PC-9 (cell line): Measurements from ENCODE around the gene HSPA1L. TPM values are rescaled to one million over a fixed set of nuclear protein-coding genes. Genes with fewer than 3 reads are reported as not detected.

Experiments used
- BruUV-seq: library from RNA; stranded (reverse); fragments of 400-500 nt; replicated peaks from 2 replicates; lab custom pipeline; 2021; lab: Mats Ljungman, UMichigan
- CTCF ChIA-PET: fragments of 300-600 bp; sonication (Branson Sonifier 250); formaldehyde crosslinking; loops from one replicate; lab custom pipeline; 2022; ENCODE audit warnings: antibody characterized with exemption; lab: Charles Lee
- POLR2A ChIA-PET: fragments of 300-600 bp; sonication (Branson Sonifier 250); formaldehyde crosslinking; loops from one replicate; lab custom pipeline; 2022; ENCODE audit warnings: antibody characterized with exemption; ENCODE audit not compliant: unreplicated experiment; lab: Charles Lee
- DNase-seq, 2 experiments: peaks; one replicate each; pipeline versions ENCODE4 v3.0.0 to v3.0.0-alpha.2; 2015 to 2022; ENCODE audit warnings: mixed read lengths in 1 of 2
- H2AFZ ChIP-seq: fragments of 200-600 bp; sonication (generic); 2 replicates; pipeline ENCODE4 v1.8.1; 2017; ENCODE audit warnings: antibody characterized with exemption
- H3F3A ChIP-seq: fragments of 200-600 bp; sonication (generic); 2 replicates; pipeline ENCODE4 v1.8.1; 2017; ENCODE audit warnings: antibody characterized with exemption, mild to moderate bottlenecking, low read depth; ENCODE audit not compliant: insufficient read depth
- H3K27ac ChIP-seq: fragments of 200-600 bp; sonication (generic); 2 replicates; pipeline ENCODE4 v1.6.1; 2016; ENCODE audit warnings: mixed run types
- H3K27me3 ChIP-seq: fragments of 200-600 bp; sonication (generic); 2 replicates; pipeline ENCODE4 v1.6.1; 2016; ENCODE audit warnings: low read depth, mixed run types; ENCODE audit not compliant: insufficient read depth
- H3K36me3 ChIP-seq: fragments of 200-600 bp; sonication (generic); 2 replicates; pipeline ENCODE4 v1.6.1; 2016; ENCODE audit warnings: low read depth, mixed run types
- H3K4me1 ChIP-seq: fragments of 200-600 bp; sonication (generic); replicated peaks from 2 replicates; pipeline ENCODE4 v1.6.1; 2016; ENCODE audit warnings: mixed run types; ENCODE audit not compliant: insufficient read depth
- H3K4me2 ChIP-seq: fragments of 200-600 bp; sonication (generic); 2 replicates; pipeline ENCODE4 v1.6.1; 2017; ENCODE audit warnings: mixed run types
- H3K4me3 ChIP-seq: fragments of 200-600 bp; sonication (generic); 2 replicates; pipeline ENCODE4 v1.6.1; 2016; ENCODE audit warnings: mixed run types
- H3K79me2 ChIP-seq: fragments of 200-600 bp; sonication (generic); 2 replicates; pipeline ENCODE4 v1.6.1; 2017; ENCODE audit warnings: low read depth, mixed run types
- H3K9me2 ChIP-seq: fragments of 200-600 bp; sonication (generic); 2 replicates; pipeline ENCODE4 v1.8.1; 2017; ENCODE audit warnings: mild to moderate bottlenecking; ENCODE audit not compliant: insufficient read depth
- H3K9me3 ChIP-seq: fragments of 200-600 bp; sonication (generic); 2 replicates; pipeline ENCODE4 v1.8.1; 2016; ENCODE audit warnings: low read depth; ENCODE audit not compliant: insufficient read depth
- H4K20me1 ChIP-seq: fragments of 200-600 bp; sonication (generic); 2 replicates; pipeline ENCODE4 v1.8.1; 2017; ENCODE audit not compliant: insufficient read depth
- EZH2 ChIP-seq: fragments of 200-600 bp; sonication (generic); IDR thresholded peaks from 2 replicates; pipeline ENCODE4 v1.8.0; 2017; ENCODE audit warnings: antibody characterized with exemption, low read depth
- intact Hi-C: fragments of 100-400 bp; cut with micrococcal nuclease; formaldehyde crosslinking; loops from one replicate; pipeline ENCODE4 v1.10.0; 2022; ENCODE audit not compliant: unreplicated experiment
- total RNA-seq: library from RNA; stranded (reverse); gene quantifications from 2 replicates; pipeline ENCODE4 v1.2.3, GENCODE V29; 2021
- TF ChIP-seq, protein P1 (sequence below): fragments of 200-600 bp; sonication (generic); conservative IDR thresholded peaks from 2 replicates; pipeline ENCODE4 v1.6.1; 2017; ENCODE audit warnings: mixed run types, antibody characterized with exemption, mild to moderate bottlenecking, moderate library complexity

The HSPA1L gene
- total RNA-seq, 1 experiment from 2014 or later: 2.3 TPM

DNA sequence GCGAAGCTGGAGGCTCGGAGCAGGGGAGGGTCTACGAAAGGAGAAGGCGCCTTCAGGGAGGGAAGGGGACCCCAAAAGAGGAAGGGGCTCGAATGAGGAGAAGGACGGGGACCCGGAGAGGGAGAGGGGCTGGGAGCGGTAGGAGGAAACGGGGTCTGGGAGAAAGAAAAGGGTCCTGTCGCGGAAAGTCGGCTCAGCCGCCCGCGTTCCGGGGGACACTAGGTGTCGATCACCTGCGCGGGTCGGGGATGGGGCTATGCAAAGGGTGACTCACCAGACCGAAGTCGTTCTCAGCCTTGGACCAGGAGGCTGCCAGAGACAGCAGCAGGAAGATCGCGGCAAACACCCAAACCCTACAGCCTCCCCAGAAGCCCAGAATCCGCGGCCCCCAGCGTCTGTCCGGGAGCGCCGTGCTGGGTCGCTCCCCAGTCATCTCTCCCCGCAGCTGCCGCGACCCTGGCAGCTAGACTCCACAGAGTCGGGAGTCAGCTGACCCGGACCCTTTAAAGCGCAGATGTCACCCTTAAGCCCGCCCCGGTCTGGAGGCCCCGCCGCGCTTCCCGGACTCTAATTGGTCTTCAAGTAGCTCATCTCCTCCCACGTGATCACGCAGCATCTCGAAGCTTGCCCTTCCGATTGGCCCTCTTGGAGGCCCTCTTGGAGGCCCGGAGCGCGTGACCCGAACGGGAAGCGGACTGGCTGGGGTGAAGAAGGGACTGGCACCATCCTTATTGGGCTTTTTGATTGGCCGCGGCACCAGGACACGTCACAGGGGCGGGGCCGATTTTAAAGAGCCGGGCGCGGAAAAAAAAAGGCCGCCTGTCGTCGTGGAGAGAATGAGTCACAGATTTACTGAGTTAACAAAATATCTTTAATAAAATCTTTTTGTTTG, 47.5 kb upstream of the HSPA1L start, which contains the start of gene NEU1:
Gene NEU1, minus strand, starts transcription at position 478 of the 892 bp plus-strand sequence. Its CDS starts 45 bp downstream, at position 433.
- no TSS peak for BruUV-seq
- peaks cover 23% of the 10 kb centered on the region for H3K4me1 ChIP-seq
- CTCF ChIA-PET: interaction anchor here (0.5 to 0.8 kb wide), 5 partner anchors 30 to 96 kb away, joined by 3 to 6 read pairs (median 4); partner anchors contain the start of genes NELFE and SKIC2
- TF ChIP-seq, protein P1, sequence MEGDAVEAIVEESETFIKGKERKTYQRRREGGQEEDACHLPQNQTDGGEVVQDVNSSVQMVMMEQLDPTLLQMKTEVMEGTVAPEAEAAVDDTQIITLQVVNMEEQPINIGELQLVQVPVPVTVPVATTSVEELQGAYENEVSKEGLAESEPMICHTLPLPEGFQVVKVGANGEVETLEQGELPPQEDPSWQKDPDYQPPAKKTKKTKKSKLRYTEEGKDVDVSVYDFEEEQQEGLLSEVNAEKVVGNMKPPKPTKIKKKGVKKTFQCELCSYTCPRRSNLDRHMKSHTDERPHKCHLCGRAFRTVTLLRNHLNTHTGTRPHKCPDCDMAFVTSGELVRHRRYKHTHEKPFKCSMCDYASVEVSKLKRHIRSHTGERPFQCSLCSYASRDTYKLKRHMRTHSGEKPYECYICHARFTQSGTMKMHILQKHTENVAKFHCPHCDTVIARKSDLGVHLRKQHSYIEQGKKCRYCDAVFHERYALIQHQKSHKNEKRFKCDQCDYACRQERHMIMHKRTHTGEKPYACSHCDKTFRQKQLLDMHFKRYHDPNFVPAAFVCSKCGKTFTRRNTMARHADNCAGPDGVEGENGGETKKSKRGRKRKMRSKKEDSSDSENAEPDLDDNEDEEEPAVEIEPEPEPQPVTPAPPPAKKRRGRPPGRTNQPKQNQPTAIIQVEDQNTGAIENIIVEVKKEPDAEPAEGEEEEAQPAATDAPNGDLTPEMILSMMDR: no peak
- TF ChIP-seq EZH2: no peak
- POLR2A ChIA-PET: interaction anchor here (0.5 to 1.1 kb wide), 14 partner anchors 10 to 323 kb away, joined by 3 to 16 read pairs (median 4); partner anchors contain the start of genes GPANK1, HSPA1A, HSPA1B and HSPA1L
- intact Hi-C loops: loop anchor here (1.0 to 2.0 kb wide), 2 partner anchors 27 to 70 kb away; no protein-coding TSS in a partner anchor
- no peaks in the 10 kb centered on the region for H3K9me3 ChIP-seq
- peaks cover 22% of the 10 kb centered on the region for H3F3A ChIP-seq
- H3K79me2 ChIP-seq: no peaks in the 10 kb centered on the region
- peak; percentile 99 to 100 for DNase-seq
- peak within 1 kb of the TSS; percentile 65 for H3K4me3 ChIP-seq
- H3K4me2 ChIP-seq: peak within 1 kb of the TSS; percentile 96
- no peaks in the 10 kb centered on the region for H4K20me1 ChIP-seq
- H3K36me3 ChIP-seq: no peaks in the 10 kb centered on the region
- H3K27me3 ChIP-seq: no peaks in the 10 kb centered on the region
- H3K9me2 ChIP-seq: no peaks in the 10 kb centered on the region
- peak within 1 kb of the TSS; percentile 78 for H2AFZ ChIP-seq
- peak within 1 kb of the TSS; percentile 70 for H3K27ac ChIP-seq

DNA sequence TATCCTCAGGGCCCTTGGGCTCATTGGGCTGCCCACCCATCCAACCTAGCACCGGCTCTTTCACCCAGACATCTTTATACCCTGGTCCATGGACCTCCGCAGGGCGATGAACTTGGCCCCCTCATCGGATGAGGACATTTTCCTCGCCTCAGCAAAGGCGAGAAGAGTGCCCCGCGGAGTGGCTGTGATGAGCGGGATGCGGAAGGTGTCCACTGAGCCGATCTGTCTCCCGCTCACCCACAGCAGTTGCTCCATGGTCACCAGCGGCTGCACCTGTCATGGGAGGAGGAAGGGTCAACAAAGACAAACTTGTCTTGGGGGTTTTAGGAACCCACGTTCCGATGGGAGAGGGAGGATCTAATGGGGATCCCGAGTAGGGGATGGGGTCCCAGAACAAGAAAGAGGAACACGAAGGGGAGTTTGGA, 46.8 kb upstream of the HSPA1L start:
- H3K4me2 ChIP-seq: peak overlapping the region; percentile 96
- no peaks in the 10 kb centered on the region for H3K9me3 ChIP-seq
- H4K20me1 ChIP-seq: no peaks in the 10 kb centered on the region
- CTCF ChIA-PET: no interaction called here
- H3K36me3 ChIP-seq: no peaks in the 10 kb centered on the region
- no peaks in the 10 kb centered on the region for H3K79me2 ChIP-seq
- H3K27ac ChIP-seq: no peak overlapping the region
- intact Hi-C loops: loop anchor here (1.0 to 2.0 kb wide), 2 partner anchors 27 to 69 kb away; no protein-coding TSS in a partner anchor
- H2AFZ ChIP-seq: peak overlapping the region; percentile 78
- H3K4me1 ChIP-seq: peaks cover 23% of the 10 kb centered on the region
- no peaks in the 10 kb centered on the region for H3K9me2 ChIP-seq
- TSS peak; percentile 50 for BruUV-seq
- no peaks in the 10 kb centered on the region for H3K27me3 ChIP-seq
- no peak for TF ChIP-seq EZH2
- TF ChIP-seq, protein P1: no peak
- POLR2A ChIA-PET: interaction anchor here (0.6 to 1.1 kb wide), 2 partner anchors 10 to 47 kb away, joined by 5 to 6 read pairs; partner anchors contain the start of genes HSPA1A and HSPA1L
- no peak for DNase-seq
- H3K4me3 ChIP-seq: peak overlapping the region; percentile 65
- peaks cover 22% of the 10 kb centered on the region for H3F3A ChIP-seq

DNA sequence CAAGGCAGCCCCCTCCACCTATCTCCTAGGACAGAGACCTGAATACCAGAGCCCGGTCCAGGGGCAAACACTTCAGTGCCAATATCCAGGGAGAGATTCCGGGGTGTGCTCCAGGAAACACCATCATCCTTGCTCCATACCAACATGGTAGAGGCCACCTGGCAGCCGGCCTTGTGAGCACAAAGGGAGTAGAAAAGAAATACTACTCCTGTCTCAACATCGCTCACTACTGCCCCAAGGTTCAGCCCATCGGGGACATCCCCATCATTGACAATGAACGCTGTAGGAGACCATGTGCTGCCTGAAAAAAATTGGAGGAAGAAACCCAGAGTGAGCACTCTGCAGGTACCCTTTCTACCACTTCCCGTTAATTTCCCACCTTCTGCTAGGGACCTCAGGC, 46.1 kb upstream of the HSPA1L start:
- no peak overlapping the region for H3K27ac ChIP-seq
- TF ChIP-seq, protein P1: no peak
- TF ChIP-seq EZH2: no peak
- H3K79me2 ChIP-seq: no peaks in the 10 kb centered on the region
- intact Hi-C loops: no loop called here
- no peaks in the 10 kb centered on the region for H3K9me3 ChIP-seq
- BruUV-seq: no TSS peak
- no peaks in the 10 kb centered on the region for H3K36me3 ChIP-seq
- ChIA-PET CTCF (no interaction called here), POLR2A (no interaction called here)
- DNase-seq: no peak
- no peaks in the 10 kb centered on the region for H3K9me2 ChIP-seq
- H2AFZ ChIP-seq: no peak overlapping the region
- H3K4me2 ChIP-seq: no peak overlapping the region
- H3K27me3 ChIP-seq: no peaks in the 10 kb centered on the region
- H3K4me1 ChIP-seq: peaks cover 23% of the 10 kb centered on the region
- peaks cover 22% of the 10 kb centered on the region for H3F3A ChIP-seq
- no peak overlapping the region for H3K4me3 ChIP-seq
- no peaks in the 10 kb centered on the region for H4K20me1 ChIP-seq
